Ascending aorta (tissue), 2 donors: ENCODE measurements around the gene SCO1. TPM values are rescaled to one million over a fixed set of nuclear protein-coding genes. Genes with fewer than 3 reads are reported as not detected.

ENCODE experiments used
- DNase-seq, 2 donors: peaks; one replicate each; pipeline ENCODE4 v3.0.0-alpha.2; 2019; ENCODE audit warnings: low spot score in 2 of 2
- H3K27ac ChIP-seq, 2 donors: fragments of 200-600 bp; sonication (generic); one replicate each; pipeline ENCODE4 v1.5.1; 2016 to 2017; ENCODE audit warnings: mild to moderate bottlenecking in 1 of 2
- H3K27me3 ChIP-seq: fragments of 200-600 bp; sonication (generic); one replicate; pipeline ENCODE4 v1.5.1; 2017
- H3K36me3 ChIP-seq, 2 donors: fragments of 200-600 bp; sonication (generic); one replicate each; pipeline ENCODE4 v1.5.1; 2016
- H3K4me1 ChIP-seq, 2 donors: fragments of 200-600 bp; sonication (generic); one replicate each; pipeline ENCODE4 v1.5.1; 2016 to 2017; ENCODE audit warnings: mild to moderate bottlenecking in 1 of 2
- H3K4me3 ChIP-seq, 2 donors: fragments of 200-600 bp; sonication (generic); one replicate each; pipeline ENCODE4 v1.5.1; 2016 to 2017; ENCODE audit warnings: mild to moderate bottlenecking in 1 of 2
- H3K9me3 ChIP-seq, 2 donors: fragments of 200-600 bp; sonication (generic); one replicate each; pipeline ENCODE4 v1.5.1; 2016
- intact Hi-C: fragments of 100-400 bp; cut with DNase I; formaldehyde crosslinking; loops from one replicate; pipeline ENCODE4 v1.15.1; 2023
- total RNA-seq: library from RNA; depleted of rRNA; stranded (reverse); fragments of >200 nt; gene quantifications from one replicate; pipeline ENCODE4 v1.1.0, GENCODE V29; 2016
- TF ChIP-seq, protein P1 (sequence below), 3 experiments: fragments of 200-600 bp in 2 of 3; fragments of 450-650 bp in 1 of 3; sonication (generic) in 2 of 3; IDR thresholded peaks; one replicate each; pipeline ENCODE4 v1.5.1; 2016 to 2019; ENCODE audit warnings: antibody characterized with exemption in 3 of 3, mild to moderate bottlenecking in 1 of 3, moderate library complexity in 1 of 3

The SCO1 gene
- total RNA-seq, 1 donor from 2014 or later, result 173 TPM

DNA sequence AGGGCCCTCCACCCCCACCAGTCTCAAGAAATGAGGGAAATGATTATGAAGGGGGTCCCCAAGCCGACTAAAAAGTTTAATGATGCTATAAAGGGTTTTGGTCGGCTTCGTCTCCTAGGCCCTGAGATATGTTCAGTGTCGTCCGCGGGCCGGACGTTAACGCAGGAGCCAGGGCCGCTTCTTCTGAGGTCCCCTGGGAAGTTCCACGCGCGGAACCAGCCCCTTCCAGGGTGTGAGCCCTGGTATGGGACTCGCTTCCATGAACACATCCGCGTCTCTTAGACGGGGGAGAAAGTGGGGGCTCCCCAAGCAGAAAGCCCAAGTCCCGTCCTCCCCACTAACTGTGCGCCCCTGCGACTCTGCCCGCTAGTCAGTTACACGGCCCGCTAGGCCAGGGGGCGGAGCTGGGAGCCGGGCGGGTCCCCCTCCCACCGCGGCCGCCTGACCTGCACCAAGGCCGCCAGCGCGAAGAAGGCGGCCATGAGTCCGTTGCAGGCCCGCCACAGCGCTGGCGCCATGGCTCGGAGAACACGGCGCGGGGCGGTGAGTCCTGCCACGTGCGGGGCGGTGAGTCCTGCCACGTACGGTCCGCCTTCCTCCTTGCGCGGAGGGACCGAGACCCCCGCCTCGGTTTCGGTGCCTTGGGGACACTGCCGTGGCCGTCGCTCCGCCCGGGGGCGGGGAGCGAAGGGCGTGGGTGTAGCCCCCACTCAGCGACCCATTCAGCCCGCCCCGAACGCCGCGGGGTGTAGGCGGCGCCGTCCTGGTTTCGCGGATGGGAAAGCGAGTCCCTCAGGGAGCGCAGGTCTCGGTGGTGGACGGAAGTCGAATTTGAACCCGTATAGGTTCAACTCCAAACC, 32.2 kb upstream of the SCO1 start, which contains the start of gene TMEM220:
TSS of gene TMEM220 (minus strand) at position 690 of the 860 bp plus-strand sequence. CDS start at position 518, 172 bp downstream.
- peak; percentile 29 to 90 for DNase-seq
- no peaks in the 10 kb centered on the region for H3K9me3 ChIP-seq
- H3K27me3 ChIP-seq, result no peaks in the 10 kb centered on the region
- H3K4me3 ChIP-seq, result peak within 1 kb of the TSS; percentile 54 to 83
- TF ChIP-seq, protein P1, sequence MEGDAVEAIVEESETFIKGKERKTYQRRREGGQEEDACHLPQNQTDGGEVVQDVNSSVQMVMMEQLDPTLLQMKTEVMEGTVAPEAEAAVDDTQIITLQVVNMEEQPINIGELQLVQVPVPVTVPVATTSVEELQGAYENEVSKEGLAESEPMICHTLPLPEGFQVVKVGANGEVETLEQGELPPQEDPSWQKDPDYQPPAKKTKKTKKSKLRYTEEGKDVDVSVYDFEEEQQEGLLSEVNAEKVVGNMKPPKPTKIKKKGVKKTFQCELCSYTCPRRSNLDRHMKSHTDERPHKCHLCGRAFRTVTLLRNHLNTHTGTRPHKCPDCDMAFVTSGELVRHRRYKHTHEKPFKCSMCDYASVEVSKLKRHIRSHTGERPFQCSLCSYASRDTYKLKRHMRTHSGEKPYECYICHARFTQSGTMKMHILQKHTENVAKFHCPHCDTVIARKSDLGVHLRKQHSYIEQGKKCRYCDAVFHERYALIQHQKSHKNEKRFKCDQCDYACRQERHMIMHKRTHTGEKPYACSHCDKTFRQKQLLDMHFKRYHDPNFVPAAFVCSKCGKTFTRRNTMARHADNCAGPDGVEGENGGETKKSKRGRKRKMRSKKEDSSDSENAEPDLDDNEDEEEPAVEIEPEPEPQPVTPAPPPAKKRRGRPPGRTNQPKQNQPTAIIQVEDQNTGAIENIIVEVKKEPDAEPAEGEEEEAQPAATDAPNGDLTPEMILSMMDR (IDR thresholded peaks at IDR 0.05), result no peak
- H3K4me1 ChIP-seq, result peaks cover 2 to 3% of the 10 kb centered on the region in 2 donors
- peaks cover 0 to 12% of the 10 kb centered on the region in 2 donors for H3K36me3 ChIP-seq
- intact Hi-C loops, result loop anchor here (2.0 to 5.0 kb wide), 2 partner anchors 33 to 578 kb away; partner anchors contain the start of genes ADPRM and SCO1
- peak within 1 kb of the TSS; percentile 89 to 97 for H3K27ac ChIP-seq

DNA sequence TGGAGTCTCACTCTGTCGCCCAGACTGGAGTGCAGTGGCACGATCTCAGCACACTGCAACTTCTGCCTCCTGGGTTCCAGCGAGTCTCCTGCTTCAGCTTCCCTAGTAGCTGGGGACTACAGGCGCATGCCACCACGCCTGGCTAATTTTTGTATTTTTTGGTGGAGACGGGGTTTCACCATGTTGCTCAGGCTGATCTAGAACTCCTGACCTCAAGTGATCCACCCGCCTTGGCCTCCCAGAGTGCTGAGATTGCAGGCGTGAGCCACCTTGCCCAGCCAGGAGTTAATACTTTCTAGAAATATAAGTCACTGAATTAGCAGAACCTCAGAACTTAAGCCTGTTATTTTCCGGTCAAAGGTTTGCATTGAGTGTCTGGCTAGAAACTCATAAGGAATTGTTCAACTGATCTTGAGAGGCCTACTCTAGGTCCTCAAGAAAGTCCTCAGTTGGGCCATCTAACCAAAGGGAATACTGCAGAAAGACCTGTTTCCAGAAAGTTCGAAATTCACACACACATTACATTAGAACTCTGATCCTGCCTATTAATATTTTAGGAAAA, 31.1 kb upstream of the SCO1 start:
- no peak for DNase-seq
- intact Hi-C loops, result loop anchor here (2.0 to 5.0 kb wide), 2 partner anchors 32 to 579 kb away; partner anchors contain the start of genes ADPRM and SCO1
- peak overlapping the region; percentile 89 to 97 for H3K27ac ChIP-seq
- peaks cover 2 to 3% of the 10 kb centered on the region in 2 donors for H3K4me1 ChIP-seq
- H3K9me3 ChIP-seq, result no peaks in the 10 kb centered on the region
- H3K27me3 ChIP-seq, result no peaks in the 10 kb centered on the region
- peak overlapping the region in 1 of 2 donors; percentile 54 for H3K4me3 ChIP-seq
- TF ChIP-seq, protein P1 (IDR thresholded peaks at IDR 0.05), result no peak
- H3K36me3 ChIP-seq, result peaks cover 0 to 16% of the 10 kb centered on the region in 2 donors

DNA sequence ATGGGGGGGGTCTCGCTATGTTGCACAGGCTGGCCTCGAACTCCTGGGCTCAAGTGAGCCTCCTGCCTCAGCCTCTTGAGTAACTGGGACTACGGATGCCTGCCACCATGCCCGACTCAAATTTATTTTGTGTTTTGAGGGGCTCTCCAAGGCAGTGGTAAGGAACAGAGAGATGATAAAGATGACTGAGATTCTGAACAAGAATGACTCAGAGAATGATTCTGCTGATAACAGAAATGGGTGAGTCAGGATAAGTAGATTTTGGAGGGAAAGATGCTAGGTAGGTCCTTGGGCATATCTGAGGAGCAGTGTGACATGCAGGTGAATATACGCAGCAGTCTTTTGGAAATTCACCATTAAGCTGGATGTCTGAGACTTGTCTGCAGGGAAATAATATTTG, 29.9 kb upstream of the SCO1 start:
- peaks cover 2 to 3% of the 10 kb centered on the region in 2 donors for H3K4me1 ChIP-seq
- H3K9me3 ChIP-seq, result no peaks in the 10 kb centered on the region
- no peak overlapping the region for H3K27ac ChIP-seq
- H3K36me3 ChIP-seq, result peaks cover 3 to 23% of the 10 kb centered on the region in 2 donors
- intact Hi-C loops, result loop anchor here (5.0 kb wide), 1 partner anchor 580 kb away; no protein-coding TSS in a partner anchor
- TF ChIP-seq, protein P1 (IDR thresholded peaks at IDR 0.05), result no peak
- H3K27me3 ChIP-seq, result no peaks in the 10 kb centered on the region
- no peak for DNase-seq
- H3K4me3 ChIP-seq, result no peak overlapping the region

DNA sequence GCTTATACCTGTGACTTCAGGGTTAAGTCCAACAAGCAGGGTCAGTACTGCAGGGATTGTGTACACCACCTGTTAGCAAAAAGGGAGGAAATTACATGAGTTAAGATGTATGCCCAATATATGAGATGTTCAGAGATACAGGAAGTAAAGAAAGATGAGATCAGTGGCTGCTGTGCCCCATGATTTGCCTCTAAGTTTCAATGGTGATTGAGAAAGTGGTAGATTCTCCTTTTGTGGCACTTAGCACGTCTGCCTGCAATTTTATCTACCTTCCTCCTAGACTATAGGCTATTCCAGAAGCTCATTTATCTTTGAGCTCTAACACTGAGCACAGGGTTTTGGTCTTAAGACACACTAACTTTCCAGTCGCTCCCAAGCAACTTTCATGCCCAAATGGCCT, 28.9 kb upstream of the SCO1 start:
- TF ChIP-seq, protein P1 (IDR thresholded peaks at IDR 0.05), result no peak
- no peak overlapping the region for H3K4me3 ChIP-seq
- no peak for DNase-seq
- no peaks in the 10 kb centered on the region for H3K9me3 ChIP-seq
- peaks cover 2 to 3% of the 10 kb centered on the region in 2 donors for H3K4me1 ChIP-seq
- H3K36me3 ChIP-seq, result peaks cover 4 to 23% of the 10 kb centered on the region in 2 donors
- H3K27me3 ChIP-seq, result no peaks in the 10 kb centered on the region
- intact Hi-C loops, result loop anchor here (5.0 kb wide), 1 partner anchor 581 kb away; no protein-coding TSS in a partner anchor
- H3K27ac ChIP-seq, result no peak overlapping the region

DNA sequence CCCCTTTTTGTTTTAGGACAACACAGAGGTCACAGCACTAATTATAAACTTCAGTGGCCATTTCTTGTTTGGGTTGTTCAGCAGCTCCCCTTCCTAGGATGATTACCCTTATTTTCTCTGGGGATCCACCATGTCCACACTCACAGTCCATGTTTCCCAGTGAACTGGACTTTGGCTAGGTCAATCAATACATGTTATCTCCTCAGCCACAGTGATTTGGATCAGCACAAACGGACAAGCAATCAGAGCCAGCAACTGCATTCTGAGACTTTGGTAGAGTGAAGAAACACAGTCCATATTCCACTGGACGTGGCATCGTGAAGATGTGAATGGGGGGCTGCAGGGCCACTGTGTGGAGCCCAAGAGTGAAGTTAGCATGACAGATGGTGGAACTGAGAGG, 27.9 kb upstream of the SCO1 start:
- intact Hi-C loops, result loop anchor here (5.0 kb wide), 1 partner anchor 582 kb away; no protein-coding TSS in a partner anchor
- H3K36me3 ChIP-seq, result peaks cover 7 to 23% of the 10 kb centered on the region in 2 donors

More for the DNA sequence above, 27.9 kb upstream of the SCO1 start:
- Histone ChIP-seq H3K27me3 (no peaks in the 10 kb centered on the region), H3K9me3 (no peaks in the 10 kb centered on the region), H3K4me3 (no peak overlapping the region), H3K27ac (no peak overlapping the region), H3K4me1 (peaks cover under 1 to 3% of the 10 kb centered on the region in 2 donors)
- TF ChIP-seq, protein P1 (IDR thresholded peaks at IDR 0.05), result no peak
- no peak for DNase-seq
